ENCODE data around the gene MAPK7.

DNA sequence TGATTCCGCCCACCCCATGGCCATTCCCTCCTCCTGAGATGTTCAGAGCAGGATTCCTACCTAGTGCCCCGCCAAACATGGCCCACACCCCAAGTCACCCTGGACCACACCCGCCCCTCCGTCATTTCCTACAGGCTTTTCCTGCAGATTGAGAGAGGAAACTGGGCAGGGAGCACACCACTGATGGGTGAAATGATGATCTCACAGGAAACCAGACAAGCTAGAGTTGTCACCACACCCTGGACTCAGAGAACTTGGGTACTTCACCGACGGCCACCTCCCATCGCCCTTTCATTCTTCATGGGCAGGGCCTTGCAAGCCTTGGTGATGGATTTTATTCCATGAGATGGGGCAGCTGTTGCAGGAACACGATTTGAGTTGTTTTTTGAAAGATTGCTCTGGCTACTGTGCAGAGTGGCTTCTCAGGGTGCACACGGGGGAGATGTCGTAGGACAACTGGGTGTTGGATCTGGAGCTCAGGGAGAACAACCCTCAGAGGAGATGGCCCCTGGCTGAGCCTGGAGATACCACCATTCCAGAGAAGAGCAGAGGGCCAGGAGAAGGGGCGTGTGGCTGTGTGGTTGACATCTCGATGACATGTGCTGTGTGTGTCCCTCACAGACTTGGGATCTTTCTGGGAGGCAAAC is 8.3 kb upstream of the MAPK7 start:
- TF ChIP-seq POLR2A (IDR thresholded peaks at IDR 0.05) = no peak
- TF ChIP-seq, protein P1, sequence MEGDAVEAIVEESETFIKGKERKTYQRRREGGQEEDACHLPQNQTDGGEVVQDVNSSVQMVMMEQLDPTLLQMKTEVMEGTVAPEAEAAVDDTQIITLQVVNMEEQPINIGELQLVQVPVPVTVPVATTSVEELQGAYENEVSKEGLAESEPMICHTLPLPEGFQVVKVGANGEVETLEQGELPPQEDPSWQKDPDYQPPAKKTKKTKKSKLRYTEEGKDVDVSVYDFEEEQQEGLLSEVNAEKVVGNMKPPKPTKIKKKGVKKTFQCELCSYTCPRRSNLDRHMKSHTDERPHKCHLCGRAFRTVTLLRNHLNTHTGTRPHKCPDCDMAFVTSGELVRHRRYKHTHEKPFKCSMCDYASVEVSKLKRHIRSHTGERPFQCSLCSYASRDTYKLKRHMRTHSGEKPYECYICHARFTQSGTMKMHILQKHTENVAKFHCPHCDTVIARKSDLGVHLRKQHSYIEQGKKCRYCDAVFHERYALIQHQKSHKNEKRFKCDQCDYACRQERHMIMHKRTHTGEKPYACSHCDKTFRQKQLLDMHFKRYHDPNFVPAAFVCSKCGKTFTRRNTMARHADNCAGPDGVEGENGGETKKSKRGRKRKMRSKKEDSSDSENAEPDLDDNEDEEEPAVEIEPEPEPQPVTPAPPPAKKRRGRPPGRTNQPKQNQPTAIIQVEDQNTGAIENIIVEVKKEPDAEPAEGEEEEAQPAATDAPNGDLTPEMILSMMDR (IDR thresholded peaks at IDR 0.05) = no peak
